Measurements from ENCODE around the gene SPACA9.

Gene SPACA9

DNA sequence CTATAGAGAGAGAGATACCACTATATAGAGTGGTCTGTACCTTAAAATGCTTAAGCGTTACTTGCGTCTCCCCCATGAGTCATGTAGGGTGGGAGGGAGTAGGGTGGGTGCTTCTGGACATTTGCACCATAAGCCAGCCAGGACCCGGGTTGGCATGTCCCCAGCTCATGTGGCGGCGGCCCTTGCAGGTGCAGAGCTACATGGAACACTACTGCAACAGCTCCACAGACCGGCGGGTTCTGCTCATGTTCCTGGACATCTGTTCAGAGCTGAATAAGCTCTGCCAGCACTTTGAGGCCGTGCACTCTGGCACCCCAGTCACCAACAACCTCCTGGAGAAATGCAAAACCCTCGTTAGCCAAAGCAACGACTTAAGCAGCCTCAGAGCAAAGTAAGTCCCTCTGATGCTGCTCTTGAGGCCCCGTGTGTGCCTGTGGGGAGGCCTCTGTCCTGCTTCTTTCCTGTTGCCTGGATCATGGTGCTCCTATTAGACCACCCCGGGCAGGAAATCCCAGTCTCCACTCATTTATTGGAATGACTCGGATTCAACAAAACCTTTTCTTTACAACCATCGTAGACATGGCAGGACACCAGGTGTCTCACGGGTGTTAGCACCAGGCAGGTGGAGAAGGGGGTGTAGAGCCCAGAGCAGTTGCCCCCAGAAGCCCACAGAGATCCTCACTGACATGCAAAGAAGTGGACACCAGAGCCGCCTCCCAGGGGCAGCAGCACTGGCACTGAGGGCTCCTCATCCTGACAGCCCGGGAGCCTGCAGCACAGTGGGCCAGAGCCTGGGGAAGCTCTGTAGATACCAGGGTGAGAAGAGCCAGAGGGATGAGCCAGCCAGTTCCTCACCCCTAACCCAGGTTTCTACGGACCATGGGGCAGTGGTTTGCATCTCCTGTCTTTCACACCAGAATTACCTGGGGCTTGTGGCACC is 8.8 kb downstream of the SPACA9 start:
- no peak for DNase-seq
- in situ Hi-C loops (cut with MboI; ENCODE audit: low pct_unique_long_range_greater_than_20kb, low sequenced_read_pairs) = no loop called here

DNA sequence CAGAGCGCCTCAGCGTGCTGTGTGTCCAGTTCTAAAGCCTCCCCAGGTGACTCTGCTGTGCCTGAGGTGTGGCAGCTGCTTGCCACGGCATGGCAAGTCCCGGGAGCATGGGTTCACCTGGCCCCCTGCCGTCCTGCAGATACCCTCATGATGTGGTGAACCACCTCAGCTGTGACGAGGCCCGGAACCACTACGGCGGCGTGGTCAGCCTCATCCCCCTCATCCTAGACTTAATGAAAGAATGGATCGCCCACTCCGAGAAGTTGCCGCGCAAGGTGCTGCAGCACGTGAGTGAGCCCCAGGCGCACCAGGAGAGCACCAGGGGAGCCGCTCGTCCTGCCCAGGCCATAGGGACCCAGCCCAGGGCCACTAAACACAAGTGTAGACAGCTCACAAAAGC is 9.5 kb downstream of the SPACA9 start:
- DNase-seq = no peak
- in situ Hi-C loops (cut with MboI; ENCODE audit: low pct_unique_long_range_greater_than_20kb, low sequenced_read_pairs) = no loop called here

DNA sequence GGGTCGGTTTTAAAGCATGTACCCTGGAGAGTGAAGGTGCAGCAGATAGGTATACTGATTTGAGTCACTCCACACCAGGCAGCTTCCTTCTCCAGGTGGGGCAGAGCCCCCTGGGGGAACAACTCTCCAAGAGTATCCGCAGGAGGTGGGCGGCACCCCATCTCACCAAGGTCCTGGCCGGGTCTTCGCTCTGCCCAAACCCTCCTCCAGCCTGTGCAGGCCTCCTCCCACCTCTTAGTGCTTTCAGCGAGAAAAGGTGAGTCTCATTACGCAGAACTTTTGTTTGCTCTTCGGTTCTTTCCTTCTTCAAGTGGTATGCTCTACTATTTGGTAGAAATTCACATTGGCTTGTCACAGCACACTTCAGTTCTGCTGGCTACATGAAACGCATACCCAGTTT is 13.7 kb downstream of the SPACA9 start:
- in situ Hi-C loops (cut with MboI; ENCODE audit: low pct_unique_long_range_greater_than_20kb, low sequenced_read_pairs) = no loop called here

DNA sequence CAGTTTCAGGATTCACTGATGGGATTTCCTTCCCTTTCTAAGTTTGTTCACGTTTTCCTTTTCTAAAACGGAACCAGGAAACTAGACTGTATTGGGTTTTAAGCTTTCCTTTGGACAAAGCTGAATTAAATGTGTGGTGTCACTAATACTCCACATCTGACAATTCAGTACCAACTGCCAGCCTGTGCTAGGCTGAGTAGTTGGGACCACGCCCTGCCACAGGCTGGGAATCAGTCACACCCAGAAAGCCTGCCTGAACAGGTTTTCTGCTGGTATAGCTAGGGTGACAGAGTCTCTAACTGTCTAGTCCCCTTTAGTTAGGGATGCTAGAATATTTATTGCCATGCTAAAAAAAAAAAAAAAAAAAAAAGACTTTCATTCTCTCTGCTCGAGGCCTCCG is 15.6 kb downstream of the SPACA9 start:
- in situ Hi-C loops (cut with MboI; ENCODE audit: low pct_unique_long_range_greater_than_20kb, low sequenced_read_pairs) = no loop called here
- DNase-seq = no peak

More for the DNA sequence above, 13.7 kb downstream of the SPACA9 start:
- DNase-seq = no peak

DNA sequence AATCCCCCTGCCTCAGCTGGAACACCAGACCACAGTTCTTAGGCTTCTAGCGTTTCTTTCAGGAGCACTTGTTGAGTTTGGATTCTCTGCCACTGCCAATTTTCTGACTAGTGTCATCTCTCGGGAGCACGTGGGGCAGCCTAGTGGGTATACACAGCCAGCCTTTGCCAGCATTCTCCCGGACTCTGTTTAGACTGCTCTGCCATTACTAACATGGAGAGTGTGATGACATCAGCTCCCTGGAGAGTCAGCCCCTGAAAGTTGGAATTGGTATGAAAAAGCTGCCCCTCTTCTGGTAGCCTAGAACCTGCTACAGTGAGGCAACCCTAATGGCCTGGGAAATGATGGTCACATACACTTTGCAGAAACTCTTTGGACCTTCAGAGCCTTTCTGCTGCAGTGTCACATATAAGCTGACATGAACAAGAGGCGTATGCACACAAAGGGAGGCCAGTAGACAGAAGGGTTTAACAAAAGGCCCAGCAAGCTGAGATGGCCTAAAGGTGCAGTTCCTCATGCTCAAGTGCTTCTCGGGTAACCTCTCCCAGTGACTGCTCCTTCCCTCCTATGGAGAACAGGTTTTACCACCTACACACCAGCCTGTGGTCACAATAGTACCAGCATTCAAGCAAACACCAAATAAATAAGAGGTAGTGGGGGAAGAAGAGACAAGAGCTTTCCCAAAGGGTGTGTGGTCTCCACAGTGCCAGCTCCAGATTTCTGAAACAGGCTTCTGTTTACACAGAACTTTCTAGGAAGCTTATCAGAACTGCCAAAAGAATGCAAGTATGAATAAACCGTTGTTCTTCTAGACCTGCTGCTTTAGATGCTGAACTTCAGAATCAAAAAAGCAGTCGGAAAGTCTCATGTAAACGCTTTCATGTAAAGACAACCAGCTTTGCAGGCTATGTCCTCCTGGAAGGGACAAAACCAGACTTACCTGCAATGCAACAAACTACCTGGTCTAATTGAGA is 16.5 kb downstream of the SPACA9 start:
- no peak for DNase-seq
- in situ Hi-C loops (cut with MboI; ENCODE audit: low pct_unique_long_range_greater_than_20kb, low sequenced_read_pairs) = no loop called here

DNA sequence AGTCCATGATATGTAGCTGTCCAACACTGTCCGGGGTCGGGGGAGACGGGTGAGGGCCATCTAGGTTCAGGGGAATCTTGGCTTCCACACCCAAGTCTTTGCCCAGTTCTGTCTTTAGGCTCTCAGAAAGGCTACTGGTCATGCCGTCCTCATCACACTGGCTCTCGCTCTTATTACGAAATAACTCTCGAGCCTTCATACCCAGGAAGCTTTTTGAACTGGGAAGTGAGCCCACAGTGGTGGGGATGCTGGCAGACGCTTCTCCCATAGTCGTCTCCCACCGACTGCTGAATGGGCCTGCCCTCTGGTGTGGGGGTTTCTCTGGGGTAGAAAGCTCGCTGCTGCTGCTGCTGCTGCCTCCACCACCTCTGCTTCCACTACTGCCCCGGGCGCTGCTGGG is 17.6 kb downstream of the SPACA9 start:
- in situ Hi-C loops (cut with MboI; ENCODE audit: low pct_unique_long_range_greater_than_20kb, low sequenced_read_pairs) = no loop called here
- no peak for DNase-seq

DNA sequence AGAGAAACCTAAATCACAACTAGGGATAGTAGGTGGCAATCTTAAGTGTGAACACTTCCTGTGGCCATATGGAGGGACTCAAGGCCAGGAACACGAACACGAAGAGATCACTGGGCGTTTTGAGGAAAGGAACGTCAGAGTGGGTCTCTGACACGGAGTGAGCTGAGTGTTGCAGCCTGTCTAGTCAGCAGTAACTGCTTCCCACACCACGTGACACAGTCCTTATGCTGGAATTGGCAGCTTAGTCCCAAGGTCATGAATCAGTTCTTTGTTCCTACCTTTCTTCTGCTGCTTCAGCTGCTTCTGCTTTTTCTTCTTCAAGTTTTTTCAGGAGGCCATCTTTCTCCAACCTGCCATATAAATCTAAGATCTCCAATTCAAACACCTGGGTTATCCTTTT is 18.2 kb downstream of the SPACA9 start:
- no peak for DNase-seq
- in situ Hi-C loops (cut with MboI; ENCODE audit: low pct_unique_long_range_greater_than_20kb, low sequenced_read_pairs) = no loop called here

DNA sequence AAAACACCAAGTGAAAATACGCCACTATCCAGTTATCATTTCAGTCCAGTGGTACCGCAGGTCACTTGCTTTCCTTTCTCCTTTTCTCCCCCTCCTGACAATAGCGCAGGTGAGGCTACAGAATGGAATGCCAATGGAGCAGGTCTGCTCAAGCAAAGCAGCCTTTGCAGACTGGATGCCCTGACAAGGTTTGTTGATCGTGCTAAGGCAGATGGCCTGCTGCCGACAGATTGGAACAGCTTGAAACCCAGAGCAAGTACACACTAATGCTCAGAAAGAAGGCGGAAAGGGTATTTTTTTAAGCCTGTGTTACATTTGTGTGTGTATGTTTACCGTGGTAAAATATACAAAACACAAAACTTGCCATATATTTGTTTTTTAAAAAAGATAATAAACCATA is 19.4 kb downstream of the SPACA9 start:
- no peak for DNase-seq
- in situ Hi-C loops (cut with MboI; ENCODE audit: low pct_unique_long_range_greater_than_20kb, low sequenced_read_pairs) = no loop called here

DNA sequence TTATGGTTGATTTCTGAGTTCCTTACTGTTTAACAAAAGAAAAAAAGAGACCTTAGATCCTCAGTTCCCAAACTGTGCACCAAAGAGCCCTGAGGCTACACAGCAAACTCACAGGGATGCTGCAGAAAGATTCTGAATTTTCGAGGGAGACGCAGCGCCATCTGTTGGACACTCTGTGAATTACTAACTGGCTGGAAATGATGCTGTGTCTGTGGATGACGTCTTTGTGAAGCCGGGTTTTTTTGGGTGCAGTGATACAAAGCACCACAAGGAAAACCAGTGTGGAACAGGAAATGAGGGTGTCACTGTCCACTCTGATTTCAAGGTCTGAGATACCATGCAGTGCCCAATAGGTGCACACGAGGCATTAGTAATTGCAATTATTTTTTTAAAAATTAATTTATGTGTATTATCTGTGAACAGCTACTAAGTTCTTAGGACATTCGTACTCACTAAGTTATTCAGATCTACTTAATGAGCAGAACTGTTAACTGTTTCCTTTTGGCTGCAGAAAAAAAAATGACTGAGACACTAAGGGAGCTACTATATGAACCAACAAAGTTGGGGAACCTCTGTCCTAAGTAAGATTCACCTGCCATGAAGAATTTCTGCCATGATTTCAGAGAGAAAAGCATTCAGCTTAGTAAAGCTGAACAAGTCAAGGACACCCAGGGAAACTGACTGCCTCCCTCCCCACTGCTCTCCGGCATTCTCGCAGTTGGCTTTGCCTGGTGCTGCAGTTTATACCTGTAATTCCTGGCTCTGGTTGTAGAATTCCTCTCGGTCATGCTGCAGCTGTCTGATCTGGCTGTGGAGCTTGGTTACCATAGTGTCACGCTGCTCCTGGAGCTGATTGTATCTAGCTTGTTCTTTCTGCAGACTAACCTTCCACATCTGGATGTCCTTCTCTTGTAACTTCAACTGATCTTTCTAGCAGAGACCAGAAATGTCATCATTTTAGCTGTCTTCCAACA is 23.4 kb downstream of the SPACA9 start:
- in situ Hi-C loops (cut with MboI; ENCODE audit: low pct_unique_long_range_greater_than_20kb, low sequenced_read_pairs) = no loop called here

DNA sequence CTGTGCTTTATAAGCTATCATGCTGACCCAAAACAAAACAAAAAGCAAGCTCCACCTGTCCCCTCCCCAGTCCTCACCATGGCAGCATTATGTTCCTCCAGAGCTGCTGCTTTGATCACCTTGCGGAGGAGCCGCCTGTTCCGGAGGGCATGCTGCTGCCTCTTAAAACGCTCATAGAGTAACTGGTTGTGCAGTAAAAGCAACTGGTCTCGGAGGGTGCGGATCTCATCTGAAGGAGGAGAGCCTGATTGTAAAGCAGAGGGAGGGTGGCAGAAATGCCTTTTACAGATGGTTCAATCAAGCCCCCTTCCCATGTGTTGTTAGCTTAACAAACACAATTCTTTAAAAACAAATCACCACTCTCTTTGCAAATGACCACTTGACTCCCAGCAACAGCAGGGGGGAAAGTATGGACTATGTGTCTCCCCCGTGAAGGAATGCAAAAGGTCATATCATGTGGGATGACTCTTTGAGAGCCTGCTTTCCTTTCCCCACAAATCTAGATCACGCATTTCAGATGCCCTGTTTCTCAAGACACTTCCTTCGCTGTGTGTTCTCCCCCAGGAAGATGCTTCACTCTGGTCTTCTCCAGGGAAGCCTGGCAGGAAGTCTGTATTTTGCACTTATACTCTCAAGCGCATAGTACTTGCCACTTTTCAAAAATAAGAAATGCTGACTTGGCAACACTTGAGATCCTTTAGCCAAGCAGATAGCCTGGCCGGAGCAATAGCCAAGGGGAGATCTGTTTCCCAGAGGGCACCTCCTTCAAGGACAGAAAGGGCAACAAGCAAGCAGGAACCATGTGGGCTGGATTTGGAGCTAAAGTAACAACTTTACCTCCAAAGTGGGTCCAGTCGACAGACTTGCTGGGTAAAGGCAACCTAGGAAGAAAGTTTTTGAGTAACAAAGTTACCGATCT is 25.1 kb downstream of the SPACA9 start:
- in situ Hi-C loops (cut with MboI; ENCODE audit: low pct_unique_long_range_greater_than_20kb, low sequenced_read_pairs) = no loop called here
- DNase-seq = no peak

More for the DNA sequence above, 23.4 kb downstream of the SPACA9 start:
- peak; percentile 91 for DNase-seq

DNA sequence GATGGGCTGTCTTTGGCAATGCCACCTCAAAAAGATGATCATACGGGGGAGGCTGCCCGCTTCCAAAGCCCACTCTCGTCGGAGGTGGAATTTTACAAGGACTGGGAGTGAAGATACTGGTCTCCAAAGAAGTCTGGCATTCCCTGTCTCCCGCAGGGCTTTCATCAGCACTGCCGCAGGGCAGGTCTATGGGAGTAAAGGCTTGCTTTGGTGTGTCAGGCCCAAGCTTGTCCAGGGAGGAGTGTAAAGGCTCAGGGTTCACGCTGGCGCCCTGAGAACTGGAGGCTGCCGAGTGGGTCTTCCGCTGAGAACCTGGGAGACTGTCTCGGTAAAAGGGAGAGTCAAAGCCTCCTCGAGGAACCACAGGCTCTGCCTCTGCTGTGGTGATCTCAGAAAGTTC is 27.0 kb downstream of the SPACA9 start:
- in situ Hi-C loops (cut with MboI; ENCODE audit: low pct_unique_long_range_greater_than_20kb, low sequenced_read_pairs) = no loop called here
- no peak for DNase-seq

DNA sequence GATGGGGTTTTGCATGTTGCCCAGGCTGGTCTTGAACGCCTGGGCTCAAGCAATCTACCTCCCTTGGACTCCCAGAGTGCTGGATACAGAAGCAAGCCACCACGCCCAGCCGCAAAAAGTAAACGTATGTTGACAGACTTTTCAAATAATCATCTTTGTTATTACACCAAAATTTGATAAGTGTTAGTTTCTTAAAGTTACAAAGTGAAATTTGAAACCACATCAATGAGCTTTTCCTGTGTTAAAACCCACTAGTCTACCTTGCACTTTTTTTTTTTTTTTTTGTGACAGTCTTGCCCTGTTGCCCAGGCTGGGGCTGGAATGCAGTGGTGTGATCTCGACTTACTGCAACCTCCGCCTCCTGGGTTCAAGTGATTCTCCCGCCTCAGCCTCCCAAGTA is 29.9 kb downstream of the SPACA9 start:
- in situ Hi-C loops (cut with MboI; ENCODE audit: low pct_unique_long_range_greater_than_20kb, low sequenced_read_pairs) = no loop called here
- no peak for DNase-seq

DNA sequence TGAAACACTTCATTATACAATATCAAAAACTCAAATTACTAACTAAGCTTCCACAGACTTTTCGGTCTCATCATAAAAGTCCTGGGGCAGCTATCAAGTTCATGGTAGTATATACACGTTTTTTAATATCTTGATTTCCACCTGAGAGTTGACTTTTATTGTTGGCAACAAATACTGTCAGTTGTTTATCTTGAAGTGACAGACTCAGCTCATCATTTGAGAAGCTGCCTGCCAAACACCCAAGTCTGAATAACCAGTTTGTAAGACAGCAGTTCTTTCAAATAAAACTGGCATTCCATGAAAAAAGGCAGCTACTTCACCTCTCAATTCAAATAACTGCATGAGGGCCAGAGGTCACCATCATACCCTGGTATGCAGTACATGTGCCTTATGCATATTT is 30.6 kb downstream of the SPACA9 start:
- in situ Hi-C loops (cut with MboI; ENCODE audit: low pct_unique_long_range_greater_than_20kb, low sequenced_read_pairs) = no loop called here

DNA sequence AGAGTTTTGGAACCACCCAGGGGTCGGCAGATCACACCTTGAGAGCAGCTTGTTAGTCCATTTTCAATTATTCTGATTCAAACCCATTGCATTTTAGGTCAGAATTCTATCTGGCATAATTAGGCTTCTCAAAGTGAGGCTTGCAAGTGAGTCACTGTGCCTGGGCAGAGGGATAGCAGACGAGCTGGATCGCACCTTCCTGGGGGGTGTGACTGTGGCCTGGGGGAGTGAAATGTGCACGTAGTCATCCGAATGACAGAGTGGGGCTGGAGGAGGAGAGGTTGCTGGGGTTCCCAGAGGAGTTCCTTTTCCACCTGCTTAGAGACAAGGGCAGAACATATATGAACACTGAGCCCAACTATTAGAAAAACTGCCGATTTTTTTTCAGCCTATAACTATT is 31.7 kb downstream of the SPACA9 start:
- in situ Hi-C loops (cut with MboI; ENCODE audit: low pct_unique_long_range_greater_than_20kb, low sequenced_read_pairs) = no loop called here
- no peak for DNase-seq

More for the DNA sequence above, 30.6 kb downstream of the SPACA9 start:
- no peak for DNase-seq

DNA sequence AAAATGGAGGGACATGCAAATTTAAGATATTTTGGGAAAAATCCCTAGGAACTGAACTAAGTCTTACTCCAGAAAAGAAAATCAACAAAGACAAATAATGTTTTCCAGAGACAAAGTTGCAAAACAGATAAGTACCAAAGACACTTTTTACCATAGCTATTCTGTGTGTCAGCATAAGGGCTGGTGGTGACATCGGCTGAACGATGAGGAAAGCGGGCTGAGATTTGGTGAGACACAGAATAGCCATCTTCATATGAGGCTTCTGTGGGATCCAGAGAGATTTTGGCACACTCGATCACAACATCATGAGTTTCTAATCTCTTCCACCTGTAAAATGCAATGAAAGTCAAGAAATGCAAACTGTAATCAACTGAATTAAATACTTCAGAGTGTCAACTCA is 33.4 kb downstream of the SPACA9 start:
- in situ Hi-C loops (cut with MboI; ENCODE audit: low pct_unique_long_range_greater_than_20kb, low sequenced_read_pairs) = no loop called here
- DNase-seq = no peak

DNA sequence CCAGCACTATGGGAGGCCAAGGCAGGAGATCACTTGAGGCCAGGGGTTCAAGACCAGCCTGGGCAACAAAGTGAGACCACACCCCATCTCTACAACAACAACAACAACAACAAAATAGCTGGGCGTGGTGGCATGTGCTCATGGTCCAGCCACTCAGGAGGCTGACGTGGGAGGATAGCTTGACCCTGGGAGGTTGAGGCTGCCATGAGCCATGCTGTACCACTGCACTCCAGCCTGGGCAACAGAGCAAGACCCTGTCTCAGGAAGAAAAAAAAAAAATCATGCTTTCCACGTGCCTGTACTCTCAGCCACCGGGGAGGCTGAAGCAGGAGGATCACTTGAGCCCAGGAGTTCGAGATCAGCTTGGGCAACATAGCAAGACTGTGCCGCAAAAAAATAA is 36.2 kb downstream of the SPACA9 start:
- DNase-seq = no peak
- in situ Hi-C loops (cut with MboI; ENCODE audit: low pct_unique_long_range_greater_than_20kb, low sequenced_read_pairs) = no loop called here

DNA sequence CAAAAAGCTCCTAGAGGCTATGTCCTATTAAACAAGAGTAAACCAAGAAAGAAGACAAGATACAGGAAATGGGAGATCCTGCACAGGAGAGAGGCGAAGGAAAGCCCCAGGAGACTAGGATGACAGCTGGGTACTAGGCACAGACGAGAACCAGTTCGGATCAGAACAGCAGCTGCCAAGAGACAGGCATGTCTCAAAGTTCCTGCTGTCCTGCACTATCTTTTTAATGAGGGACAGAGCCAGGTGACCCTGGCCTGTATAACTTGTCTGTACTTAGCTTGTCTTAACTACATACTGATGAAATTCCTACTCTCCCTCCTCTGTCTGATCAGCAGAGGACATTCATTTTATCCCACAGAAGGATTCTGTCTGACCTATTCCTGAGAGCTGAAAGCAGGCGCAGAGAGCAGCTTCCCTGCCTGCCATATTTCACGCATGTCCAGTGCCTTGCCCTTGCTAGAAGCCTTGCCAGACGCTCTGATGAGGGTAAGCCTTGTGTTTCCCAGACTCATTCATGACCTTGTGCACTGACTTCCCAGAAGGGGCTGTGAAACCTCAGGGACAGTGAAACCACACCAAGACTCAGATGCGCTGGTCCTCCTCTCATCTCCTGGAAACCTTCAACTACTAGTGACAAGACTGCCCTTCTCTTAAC is 41.0 kb downstream of the SPACA9 start:
- in situ Hi-C loops (cut with MboI; ENCODE audit: low pct_unique_long_range_greater_than_20kb, low sequenced_read_pairs) = no loop called here
- DNase-seq = no peak

All from KBM-7 (cell line).